ENCODE results near the gene CD80. TPM values are rescaled to one million over a fixed set of nuclear protein-coding genes. Genes with fewer than 3 reads are reported as not detected.

The CD80 gene
- total RNA-seq, 4 donors from 2014 or later = 2.4 to 13.8 TPM; not detected in 2

DNA sequence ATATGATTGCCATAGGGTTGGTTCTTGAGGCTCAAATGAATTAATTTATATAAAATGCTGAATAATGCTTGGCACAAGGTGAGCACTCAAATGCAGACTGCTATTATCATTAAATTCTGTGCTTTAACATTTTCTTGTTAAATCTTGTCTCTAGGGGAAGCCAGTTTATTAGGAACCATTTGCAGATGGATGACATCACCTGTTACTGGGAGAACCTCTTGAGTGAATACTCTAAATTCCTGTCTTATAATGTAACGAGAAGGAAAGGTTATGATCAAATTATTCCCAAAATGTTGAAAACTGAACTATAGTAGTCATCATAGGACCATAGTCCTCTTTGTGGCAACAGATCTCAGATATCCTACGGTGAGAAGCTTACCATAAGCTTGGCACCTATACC, 67.3 kb downstream of the CD80 start:
- no peak overlapping the region for H3K27ac ChIP-seq
- H3K36me3 ChIP-seq = peaks cover 0 to 20% (median 5%) of the 10 kb centered on the region in 4 donors
- in situ Hi-C loops (cut with MboI; ENCODE audit: low pct_ligation_motif_present in 1 of 4, low pct_unique_long_range_greater_than_20kb in 1 of 4, low sequenced_read_pairs in 3 of 4) = loop anchor here in 2 of 4 donors (25.0 kb wide), 2 partner anchors 195 to 870 kb away; partner anchors contain the start of gene COX17 (in 1 of the 2)
- H3K9me3 ChIP-seq = no peaks in the 10 kb centered on the region
- intact Hi-C loops (cut with DNase I; ENCODE audit: low total_unique reads) = no loop called here
- H3K4me1 ChIP-seq = peaks cover 0 to under 1% (median 0%) of the 10 kb centered on the region in 4 donors
- no peak for DNase-seq
- 90% methylated on average over 2 of the region's 2 CpGs for WGBS, 2 donors (ENCODE audit: low coverage in 1 of 2)
- H3K27me3 ChIP-seq = no peaks in the 10 kb centered on the region
- TF ChIP-seq POLR2A (IDR thresholded peaks at IDR 0.05) (no peak), EP300 (IDR thresholded peaks at IDR 0.05; ENCODE audit: low read depth) (no peak), CTCF (IDR thresholded peaks at IDR 0.05) (no peak), POLR2AphosphoS5 (IDR thresholded peaks at IDR 0.05) (no peak)
- H3K4me3 ChIP-seq = no peak overlapping the region

DNA sequence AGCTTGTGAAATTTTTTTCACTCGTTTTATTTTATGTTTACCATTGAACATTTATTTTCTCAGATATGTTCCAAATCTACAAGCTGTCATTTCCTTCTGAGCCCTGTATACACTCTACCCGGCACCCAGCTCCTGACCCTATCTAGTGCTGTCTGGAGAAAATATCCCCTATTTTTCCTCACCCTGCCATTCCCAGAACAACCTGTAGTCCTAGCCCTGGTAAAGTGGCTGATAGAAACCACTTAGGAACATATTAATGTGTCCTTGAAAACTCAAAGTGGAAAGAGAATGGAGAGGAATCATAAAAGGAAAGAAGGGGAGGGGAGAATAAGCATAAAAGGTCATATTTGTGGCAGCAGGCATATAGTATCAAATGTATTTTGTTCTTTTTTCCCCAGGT, 69.3 kb downstream of the CD80 start:
- in situ Hi-C loops (cut with MboI; ENCODE audit: low pct_ligation_motif_present in 1 of 4, low pct_unique_long_range_greater_than_20kb in 1 of 4, low sequenced_read_pairs in 3 of 4) (loop anchor here in 2 of 4 donors (25.0 kb wide), 2 partner anchors 197 to 872 kb away; partner anchors contain the start of gene COX17 (in 1 of the 2)), intact Hi-C loops (cut with DNase I; ENCODE audit: low total_unique reads) (no loop called here)
- Histone ChIP-seq H3K9me3 (no peaks in the 10 kb centered on the region), H3K27ac (no peak overlapping the region), H3K36me3 (peaks cover 0 to 38% (median 10%) of the 10 kb centered on the region in 4 donors), H3K27me3 (no peaks in the 10 kb centered on the region), H3K4me3 (no peak overlapping the region), H3K4me1 (no peaks in the 10 kb centered on the region)
- WGBS, 2 donors (ENCODE audit: low coverage in 1 of 2) = 67 to 91% methylated on average over 2 of the region's 2 CpGs
- DNase-seq = no peak
- TF ChIP-seq POLR2A (IDR thresholded peaks at IDR 0.05) = no peak
- TF ChIP-seq EP300 (IDR thresholded peaks at IDR 0.05; ENCODE audit: low read depth) = no peak
- no peak for TF ChIP-seq POLR2AphosphoS5 (IDR thresholded peaks at IDR 0.05)
- no peak for TF ChIP-seq CTCF (IDR thresholded peaks at IDR 0.05)

DNA sequence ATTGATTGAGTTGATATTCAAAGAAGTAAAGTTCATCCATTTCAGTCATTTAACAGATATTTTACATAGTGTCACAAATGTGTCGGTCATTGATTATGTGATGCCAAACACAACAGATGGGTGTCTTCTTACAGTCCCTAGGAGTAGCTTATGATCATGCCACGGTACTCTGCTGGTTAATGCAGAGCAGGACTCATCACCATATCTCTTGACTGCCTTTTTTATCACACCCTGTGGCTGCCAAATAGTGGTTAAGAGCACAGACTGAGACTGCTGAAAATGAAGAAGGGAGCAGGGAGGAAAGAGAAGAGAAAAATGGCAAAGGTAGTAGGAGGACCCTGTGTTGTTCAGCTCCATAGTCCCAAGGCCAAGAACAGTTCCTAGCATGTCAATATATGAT, 73.9 kb downstream of the CD80 start:
- intact Hi-C loops (cut with DNase I; ENCODE audit: low total_unique reads) = no loop called here

DNA sequence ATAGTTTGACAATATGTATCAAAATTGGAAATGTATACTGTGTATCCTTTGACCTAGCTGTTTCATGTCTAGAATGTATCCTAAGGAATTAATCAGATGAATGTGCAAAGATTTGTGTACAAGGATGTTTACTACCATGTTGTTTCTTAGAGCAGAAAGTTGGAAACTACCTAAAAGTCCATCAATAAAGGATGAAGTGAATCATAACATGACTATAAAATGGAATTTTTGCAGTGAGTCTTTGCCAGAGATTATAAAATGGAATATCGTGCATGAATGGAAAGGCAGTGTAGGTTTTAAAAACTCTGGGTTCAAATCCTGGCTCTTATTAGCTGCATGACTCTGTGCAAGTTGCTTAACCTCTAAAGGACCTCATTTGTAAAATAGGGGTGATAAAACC, 76.3 kb downstream of the CD80 start:
- Histone ChIP-seq H3K27ac (no peak overlapping the region), H3K27me3 (no peaks in the 10 kb centered on the region), H3K4me1 (no peaks in the 10 kb centered on the region), H3K9me3 (no peaks in the 10 kb centered on the region), H3K4me3 (no peak overlapping the region), H3K36me3 (peaks cover 0 to 70% (median 8%) of the 10 kb centered on the region in 4 donors)
- 76 to 80% methylated on average over 1 of the region's 1 CpG for WGBS, 2 donors (ENCODE audit: low coverage in 1 of 2)
- TF ChIP-seq POLR2AphosphoS5 (IDR thresholded peaks at IDR 0.05) (no peak), POLR2A (IDR thresholded peaks at IDR 0.05) (no peak), CTCF (IDR thresholded peaks at IDR 0.05) (no peak), EP300 (IDR thresholded peaks at IDR 0.05; ENCODE audit: low read depth) (no peak)
- intact Hi-C loops (cut with DNase I; ENCODE audit: low total_unique reads) = no loop called here
- no peak for DNase-seq
- in situ Hi-C loops (cut with MboI; ENCODE audit: low pct_ligation_motif_present in 1 of 4, low pct_unique_long_range_greater_than_20kb in 1 of 4, low sequenced_read_pairs in 3 of 4) = loop anchor here in 2 of 4 donors (25.0 kb wide), 2 partner anchors 204 to 879 kb away; partner anchors contain the start of gene COX17 (in 1 of the 2)

More for the DNA sequence above, 73.9 kb downstream of the CD80 start:
- 95% methylated on average over 2 of the region's 2 CpGs; no CpG with 5 or more reads in 1 of the 2 donors for WGBS, 2 donors (ENCODE audit: low coverage in 1 of 2)
- in situ Hi-C loops (cut with MboI; ENCODE audit: low pct_ligation_motif_present in 1 of 4, low pct_unique_long_range_greater_than_20kb in 1 of 4, low sequenced_read_pairs in 3 of 4) = loop anchor here in 2 of 4 donors (25.0 kb wide), 2 partner anchors 202 to 877 kb away; partner anchors contain the start of gene COX17 (in 1 of the 2)
- no peak overlapping the region for H3K4me3 ChIP-seq
- TF ChIP-seq POLR2AphosphoS5 (IDR thresholded peaks at IDR 0.05) (no peak), POLR2A (IDR thresholded peaks at IDR 0.05) (no peak), CTCF (IDR thresholded peaks at IDR 0.05) (no peak), EP300 (IDR thresholded peaks at IDR 0.05; ENCODE audit: low read depth) (no peak)
- H3K36me3 ChIP-seq = peaks cover 0 to 61% (median 12%) of the 10 kb centered on the region in 4 donors
- no peaks in the 10 kb centered on the region for H3K27me3 ChIP-seq
- no peak for DNase-seq
- H3K4me1 ChIP-seq = no peaks in the 10 kb centered on the region
- no peaks in the 10 kb centered on the region for H3K9me3 ChIP-seq
- H3K27ac ChIP-seq = no peak overlapping the region

Data from transverse colon (tissue), 4 donors.